HG03175 (cell line): Measurements from ENCODE around the gene CSGALNACT2.
A peak's percentile ranks its signal among the peaks of the same experiment; 100 is the strongest.
"Not testable (repeated sequence)": the region's sequence is repeated elsewhere in the genome, so short reads cannot be mapped to it uniquely, and the experiment has no call there.

Source experiments
- ATAC-seq: cut with Tn5 transposase; IDR thresholded peaks from one replicate; pipeline ENCODE4 v1.9.1; 2021; ENCODE audit warnings: mild to moderate bottlenecking, moderate library complexity; ENCODE audit not compliant: unreplicated experiment

The CSGALNACT2 gene

GRCh38 chr10:43138757-43139241 is 554 bp downstream of the CSGALNACT2 start:
- ATAC-seq: peak; percentile 46

DNA sequence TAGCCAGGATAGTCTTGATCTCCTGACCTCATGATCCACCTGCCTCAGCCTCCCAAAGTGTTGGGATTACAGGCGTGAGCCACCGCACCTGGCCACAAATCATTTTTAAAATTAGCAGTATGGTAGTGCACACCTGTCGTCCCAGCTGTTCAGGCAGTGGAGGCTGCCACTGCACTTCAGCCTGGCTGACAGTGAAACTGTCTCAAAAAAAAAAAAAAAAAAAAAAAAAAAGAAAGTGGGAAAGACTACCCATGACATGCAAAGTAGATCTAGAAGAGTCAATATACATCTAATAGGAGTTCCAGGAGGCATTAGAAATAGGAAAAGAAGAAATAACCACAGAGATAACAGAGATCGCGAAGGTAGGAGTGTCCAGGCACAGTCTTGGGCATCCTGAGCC is 3.2 kb downstream of the CSGALNACT2 start:
- ATAC-seq: no peak

DNA sequence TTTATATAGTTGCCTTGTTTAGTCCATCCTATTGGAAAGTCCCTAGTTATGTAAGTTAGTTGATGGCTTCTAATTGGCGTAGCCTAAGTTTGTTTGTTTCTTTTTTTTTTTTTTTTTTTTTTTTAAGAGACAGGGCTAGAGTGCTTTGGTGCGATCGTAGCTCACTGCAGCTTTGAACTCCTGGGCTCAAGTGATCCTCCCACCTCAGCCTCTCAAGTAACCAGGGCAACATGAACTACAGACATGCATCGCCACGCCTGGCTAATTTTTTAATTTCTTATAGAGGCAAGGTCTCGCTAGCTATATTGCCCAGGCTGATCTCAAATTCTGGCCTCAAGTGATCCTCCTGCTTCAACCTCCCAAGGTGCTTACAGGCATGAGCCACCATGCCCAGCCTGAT is 7.1 kb downstream of the CSGALNACT2 start:
- no peak for ATAC-seq

- ATAC-seq: not testable (repeated sequence)
Observed at GRCh38 chr10:43145936-43146335, 7.7 kb downstream of the CSGALNACT2 start.

GRCh38 chr10:43151371-43151770 is 13.1 kb downstream of the CSGALNACT2 start:
- ATAC-seq: no peak

GRCh38 chr10:43153901-43154300 is 15.7 kb downstream of the CSGALNACT2 start:
- ATAC-seq: no peak

GRCh38 chr10:43155221-43155620 is 17.0 kb downstream of the CSGALNACT2 start:
- no peak for ATAC-seq

- ATAC-seq: no peak
Observed at GRCh38 chr10:43155741-43156140, 17.5 kb downstream of the CSGALNACT2 start.

DNA sequence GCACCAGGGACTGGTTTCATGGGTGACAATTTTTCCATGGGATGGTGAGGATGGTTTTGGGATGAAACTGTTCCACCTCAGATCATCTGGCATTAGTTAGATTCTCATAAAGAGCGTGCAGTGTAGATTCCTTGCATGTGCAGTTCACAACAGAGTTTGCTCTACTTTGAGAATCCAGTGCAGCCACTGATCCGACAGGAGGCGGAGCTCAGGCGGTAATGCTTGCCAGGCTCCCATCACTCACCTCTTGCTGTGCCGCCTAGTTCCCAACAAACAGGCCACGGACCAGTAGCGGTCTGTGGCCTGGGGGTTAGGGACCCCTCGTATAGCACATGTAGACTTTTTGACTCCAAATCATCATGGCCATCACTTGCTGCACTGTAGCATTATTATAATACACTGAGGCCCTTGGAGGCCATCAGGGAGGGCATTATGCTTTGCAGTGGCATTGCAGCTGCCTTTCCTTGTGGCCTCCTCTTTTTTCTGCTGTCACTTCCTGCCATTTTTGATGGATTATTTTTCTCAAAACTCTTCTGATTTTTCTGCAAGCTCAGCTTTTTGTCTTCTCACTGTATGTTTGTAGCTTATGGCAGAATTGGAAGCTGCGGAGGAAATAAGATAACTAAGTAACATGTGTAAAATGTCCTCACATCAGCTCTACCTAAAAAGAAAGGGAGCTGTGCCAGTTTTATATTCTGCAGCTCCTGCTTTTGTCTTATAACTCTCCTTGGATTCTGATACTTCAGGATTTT is 18.5 kb downstream of the CSGALNACT2 start:
- ATAC-seq: no peak

- ATAC-seq: no peak
Observed at GRCh38 chr10:43158636-43159035, 20.4 kb downstream of the CSGALNACT2 start.

- ATAC-seq: peak; percentile 62
Observed at GRCh38 chr10:43160046-43160920, 22.0 kb downstream of the CSGALNACT2 start.

GRCh38 chr10:43160921-43161255 is 22.6 kb downstream of the CSGALNACT2 start:
- peak; percentile 89 for ATAC-seq

GRCh38 chr10:43162604-43163003 is 24.4 kb downstream of the CSGALNACT2 start:
- ATAC-seq: no peak

GRCh38 chr10:43166207-43166879 is 28.1 kb downstream of the CSGALNACT2 start:
- ATAC-seq: no peak

GRCh38 chr10:43166880-43167497 is 28.7 kb downstream of the CSGALNACT2 start:
- peak; percentile 64 for ATAC-seq

- no peak for ATAC-seq
Observed at GRCh38 chr10:43167498-43167889, 29.2 kb downstream of the CSGALNACT2 start.

GRCh38 chr10:43170491-43170890 is 32.2 kb downstream of the CSGALNACT2 start:
- no peak for ATAC-seq

GRCh38 chr10:43172645-43173044 is 34.4 kb downstream of the CSGALNACT2 start:
- ATAC-seq: no peak

GRCh38 chr10:43173120-43173519 is 34.9 kb downstream of the CSGALNACT2 start:
- ATAC-seq: no peak

DNA sequence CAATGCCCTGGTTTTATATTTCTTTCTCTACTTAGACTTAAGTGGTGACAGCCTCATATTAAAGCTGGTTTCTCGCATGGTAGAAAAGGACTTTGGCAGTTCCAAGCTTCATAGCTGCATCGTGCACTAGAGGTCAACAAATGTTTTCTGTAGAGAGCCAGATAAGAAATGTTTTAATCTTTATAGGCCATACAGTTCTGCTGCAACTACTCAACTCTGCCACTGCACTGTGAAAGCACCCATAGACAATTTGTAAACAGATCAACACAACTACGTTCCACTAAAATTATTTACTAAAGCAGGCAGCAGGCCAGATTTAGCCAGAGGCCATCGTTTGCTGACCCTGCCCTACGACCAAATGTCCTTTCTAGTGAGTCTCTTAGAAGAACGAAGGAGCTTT is 36.7 kb downstream of the CSGALNACT2 start:
- no peak for ATAC-seq

GRCh38 chr10:43176271-43176670 is 38.0 kb downstream of the CSGALNACT2 start:
- no peak for ATAC-seq
